Spinal cord (tissue), 10 donors: Measurements from ENCODE around the gene CALY. TPM values are rescaled to one million over a fixed set of nuclear protein-coding genes. Genes with fewer than 3 reads are reported as not detected.

Experiments
- DNase-seq, 6 donors: peaks; one replicate each; pipeline versions ENCODE4 v3.0.0 to v3.0.0-alpha.2; 2013 to 2015; ENCODE audit warnings: low spot score in 6 of 6, low read depth in 4 of 6
- H3K27ac ChIP-seq: one replicate; pipeline ENCODE4 v1.5.1; 2013; ENCODE audit warnings: low read depth, low read length, control low read depth
- H3K27me3 ChIP-seq: one replicate; pipeline ENCODE4 v1.6.1; 2013; ENCODE audit warnings: low read length; ENCODE audit not compliant: control insufficient read depth, insufficient read depth
- H3K36me3 ChIP-seq: one replicate; pipeline ENCODE4 v1.6.1; 2013; ENCODE audit warnings: low read length; ENCODE audit not compliant: control insufficient read depth, insufficient read depth
- H3K4me1 ChIP-seq: one replicate; pipeline ENCODE4 v1.6.1; 2013; ENCODE audit warnings: low read length; ENCODE audit not compliant: control insufficient read depth, insufficient read depth
- H3K4me3 ChIP-seq: one replicate; pipeline ENCODE4 v1.5.1; 2013; ENCODE audit warnings: low read depth, low read length, control low read depth
- H3K9me3 ChIP-seq: one replicate; pipeline ENCODE4 v1.6.1; 2013; ENCODE audit warnings: low read length; ENCODE audit not compliant: control insufficient read depth, insufficient read depth
- WGBS: methylation state at CpG from one replicate; pipeline ENCODE4 v1.1.5; 2013; ENCODE audit warnings: missing lambda C conversion rate; ENCODE audit not compliant: insufficient coverage; 5-methylcytosine and 5-hydroxymethylcytosine counted together
- polyA plus RNA-seq, 2 donors: library from polyadenylated mRNA; unstranded; fragments of 120-200 nt; gene quantifications; one replicate each; pipeline ENCODE4 v1.2.1, GENCODE V29; 2013; ENCODE audit not compliant: insufficient read length in 2 of 2
- small RNA-seq: library from RNA; depleted of rRNA; stranded (forward); fragments of <200 nt; gene quantifications from one replicate; pipeline ENCODE3, GENCODE V24; 2014; ENCODE audit warnings: low replicate concordance
- total RNA-seq, 2 donors: library from RNA; depleted of rRNA in 1 of 2; stranded (reverse); fragments of 120-200 nt in 1 of 2; fragments of >200 nt in 1 of 2; gene quantifications; one replicate each; pipeline versions ENCODE4 v1.2.3 to v1.2.4, GENCODE V29; 2013 to 2014
- donor health status: healthy.

The CALY gene
- total and polyA plus RNA-seq, 4 donors = 15.9 to 251 (median 127) TPM

- Histone ChIP-seq H3K4me1 (peaks cover 9% of the 10 kb centered on the region), H3K36me3 (peaks cover 72% of the 10 kb centered on the region), H3K27me3 (peaks cover 23% of the 10 kb centered on the region), H3K4me3 (no peak overlapping the region), H3K27ac (no peak overlapping the region), H3K9me3 (no peaks in the 10 kb centered on the region)
- DNase-seq = no peak
- 35% methylated on average over 12 of the region's 12 CpGs for WGBS
These were observed 61.0 kb downstream of the CALY start for GRCh38 chr10:133275684-133276092.

- Histone ChIP-seq H3K27me3 (peaks cover 23% of the 10 kb centered on the region), H3K36me3 (peaks cover 72% of the 10 kb centered on the region), H3K9me3 (no peaks in the 10 kb centered on the region), H3K4me1 (peaks cover 9% of the 10 kb centered on the region), H3K4me3 (no peak overlapping the region), H3K27ac (no peak overlapping the region)
- WGBS = 51% methylated on average over 24 of the region's 26 CpGs
- DNase-seq = no peak
These were observed 61.7 kb downstream of the CALY start for GRCh38 chr10:133274751-133275683.

Small RNAs within 50 kb of the gene (small RNA-seq; reads per million reads assigned to genes)
- gene AL360181.4 = not detected
- gene BANF1P2 = not detected
- gene MIR3944 = not detected

Other genes with a start within 250 kb of the CALY start
- 1 to 10 TPM; 3.4 to 5.5 TPM for gene ADGRA1, start 249.0 kb downstream of the CALY start, total RNA-seq
- gene ADGRA1, start 249.0 kb downstream of the CALY start, polyA plus RNA-seq = 10 to 100 TPM; 26.6 to 31.1 TPM
- 10 to 100 TPM in 1 of 2 donors, 1 to 10 TPM in 1; 8.3 to 14.3 TPM for gene KNDC1, start 176.7 kb downstream of the CALY start, total RNA-seq
- gene KNDC1, start 176.7 kb downstream of the CALY start, polyA plus RNA-seq = 10 to 100 TPM; 32.8 to 35.8 TPM
- not detected for gene UTF1, start 106.7 kb downstream of the CALY start, total RNA-seq
- gene UTF1, start 106.7 kb downstream of the CALY start, polyA plus RNA-seq = not detected
- under 1 TPM in 1 of 2 donors, not detected in 1; 0.06 TPM for gene VENTX, start 99.0 kb downstream of the CALY start, total RNA-seq
- under 1 TPM; 0.14 to 0.24 TPM for gene VENTX, start 99.0 kb downstream of the CALY start, polyA plus RNA-seq
- 1 to 10 TPM; 1.7 to 3.9 TPM for gene ADAM8, start 60.0 kb downstream of the CALY start, total RNA-seq
- 1 to 10 TPM; 3.1 to 4.9 TPM for gene ADAM8, start 60.0 kb downstream of the CALY start, polyA plus RNA-seq
- 10 to 100 TPM; 35.0 to 45.9 TPM for gene TUBGCP2, start 28.0 kb downstream of the CALY start, total RNA-seq
- 10 to 100 TPM; 70.4 to 81.4 TPM for gene TUBGCP2, start 28.0 kb downstream of the CALY start, polyA plus RNA-seq
- 10 to 100 TPM in 1 of 2 donors, 1 to 10 TPM in 1; 9.4 to 21.5 TPM for gene ZNF511, start 28.0 kb downstream of the CALY start, total RNA-seq
- 10 to 100 TPM; 22.6 to 25.8 TPM for gene ZNF511, start 28.0 kb downstream of the CALY start, polyA plus RNA-seq
- gene PRAP1, start 10.5 kb upstream of the CALY start, total RNA-seq = 10 to 100 TPM in 1 of 2 donors, not detected in 1; 16.5 TPM
- gene PRAP1, start 10.5 kb upstream of the CALY start, polyA plus RNA-seq = under 1 TPM; 0.44 to 0.57 TPM
- gene FUOM, start 21.1 kb upstream of the CALY start, total RNA-seq = 10 to 100 TPM in 1 of 2 donors, 1 to 10 TPM in 1; 3.4 to 22.6 TPM
- 1 to 10 TPM; 7.8 to 7.9 TPM for gene FUOM, start 21.1 kb upstream of the CALY start, polyA plus RNA-seq
- gene ECHS1, start 36.5 kb upstream of the CALY start, total RNA-seq = 10 to 100 TPM; 52.1 to 94.0 TPM
- 100 to 1,000 TPM; 107 to 115 TPM for gene ECHS1, start 36.5 kb upstream of the CALY start, polyA plus RNA-seq
- 1 to 10 TPM; 6.4 to 8.1 TPM for gene PAOX, start 42.4 kb upstream of the CALY start, total RNA-seq
- 10 to 100 TPM; 11.5 to 13.4 TPM for gene PAOX, start 42.4 kb upstream of the CALY start, polyA plus RNA-seq
- gene MTG1, start 57.3 kb upstream of the CALY start, total RNA-seq = 10 to 100 TPM; 23.4 to 35.1 TPM
- gene MTG1, start 57.3 kb upstream of the CALY start, polyA plus RNA-seq = 10 to 100 TPM; 50.4 to 91.2 TPM
- 1 to 10 TPM; 4.8 to 6.1 TPM for gene SPRN, start 87.7 kb upstream of the CALY start, total RNA-seq
- 10 to 100 TPM; 38.9 to 42.5 TPM for gene SPRN, start 87.7 kb upstream of the CALY start, polyA plus RNA-seq
- 1 to 10 TPM; 1.7 to 2.9 TPM for gene SCART1, start 117.0 kb upstream of the CALY start, total RNA-seq
- gene SCART1, start 117.0 kb upstream of the CALY start, polyA plus RNA-seq = 1 to 10 TPM; 1.9 to 2.7 TPM
- 10 to 100 TPM in 1 of 2 donors, 1 to 10 TPM in 1; 5.0 to 12.7 TPM for gene CYP2E1, start 190.5 kb upstream of the CALY start, total RNA-seq
- gene CYP2E1, start 190.5 kb upstream of the CALY start, polyA plus RNA-seq = 10 to 100 TPM; 18.1 to 21.6 TPM
- gene SYCE1, start 228.7 kb upstream of the CALY start, total RNA-seq = under 1 TPM; 0.40 to 0.83 TPM
- 1 to 10 TPM; 4.8 to 5.8 TPM for gene SYCE1, start 228.7 kb upstream of the CALY start, polyA plus RNA-seq